ENCODE measurements around the gene PIGX. TPM values are rescaled to one million over a fixed set of nuclear protein-coding genes. Genes with fewer than 3 reads are reported as not detected.

The PIGX gene
- total RNA-seq, 1 donor from 2014 or later: 20.1 TPM

GRCh38 chr3:196736670-196737374, 24.6 kb downstream of the PIGX start:
- H3K27me3 Mint-ChIP-seq (ENCODE audit: unreplicated experiment): peaks cover 7% of the 10 kb centered on the region
- peaks cover 6% of the 10 kb centered on the region for H3K36me3 Mint-ChIP-seq (ENCODE audit: unreplicated experiment)
- no peak for TF ChIP-seq CTCF (IDR thresholded peaks at IDR 0.05; ENCODE audit: partially characterized antibody, unreplicated experiment)
- no peak overlapping the region for H3K4me3 Mint-ChIP-seq (ENCODE audit: unreplicated experiment)
- no peak overlapping the region for H3K27ac Mint-ChIP-seq (ENCODE audit: unreplicated experiment)
- peaks cover 9% of the 10 kb centered on the region for H3K9me3 Mint-ChIP-seq (ENCODE audit: unreplicated experiment)
- DNase-seq: no peak
- peaks cover 5% of the 10 kb centered on the region for H3K4me1 Mint-ChIP-seq (ENCODE audit: low read depth, unreplicated experiment)

- TF ChIP-seq CTCF (IDR thresholded peaks at IDR 0.05; ENCODE audit: partially characterized antibody, unreplicated experiment): no peak
- H3K9me3 Mint-ChIP-seq (ENCODE audit: unreplicated experiment): peaks cover 9% of the 10 kb centered on the region
Observed at GRCh38 chr3:196737655-196738054, 25.5 kb downstream of the PIGX start.

GRCh38 chr3:196739671-196740480, 27.7 kb downstream of the PIGX start, which contains the start of gene PAK2:
Gene PAK2 (plus strand): TSS chr3:196739857. CDS start chr3:196782647, 42,790 bp downstream.
- no peak for TF ChIP-seq CTCF (IDR thresholded peaks at IDR 0.05; ENCODE audit: partially characterized antibody, unreplicated experiment)
- Mint-ChIP-seq H3K9me3 (ENCODE audit: unreplicated experiment) (peaks cover 9% of the 10 kb centered on the region), H3K36me3 (ENCODE audit: unreplicated experiment) (peaks cover 6% of the 10 kb centered on the region), H3K4me1 (ENCODE audit: low read depth, unreplicated experiment) (peaks cover 7% of the 10 kb centered on the region), H3K27me3 (ENCODE audit: unreplicated experiment) (peaks cover 7% of the 10 kb centered on the region), H3K27ac (ENCODE audit: unreplicated experiment) (peak within 1 kb of the TSS; percentile 96), H3K4me3 (ENCODE audit: unreplicated experiment) (peak within 1 kb of the TSS; percentile 96)
- peak; percentile 90 for DNase-seq

More at GRCh38 chr3:196737655-196738054, 25.5 kb downstream of the PIGX start:
- no peak for DNase-seq
- H3K27ac Mint-ChIP-seq (ENCODE audit: unreplicated experiment): no peak overlapping the region
- peaks cover 6% of the 10 kb centered on the region for H3K4me1 Mint-ChIP-seq (ENCODE audit: low read depth, unreplicated experiment)
- peaks cover 6% of the 10 kb centered on the region for H3K36me3 Mint-ChIP-seq (ENCODE audit: unreplicated experiment)
- H3K27me3 Mint-ChIP-seq (ENCODE audit: unreplicated experiment): peaks cover 7% of the 10 kb centered on the region
- H3K4me3 Mint-ChIP-seq (ENCODE audit: unreplicated experiment): no peak overlapping the region

GRCh38 chr3:196740481-196741248, 28.5 kb downstream of the PIGX start:
- Mint-ChIP-seq H3K27me3 (ENCODE audit: unreplicated experiment) (peaks cover 7% of the 10 kb centered on the region), H3K4me3 (ENCODE audit: unreplicated experiment) (peak overlapping the region; percentile 96), H3K27ac (ENCODE audit: unreplicated experiment) (peak overlapping the region; percentile 96), H3K36me3 (ENCODE audit: unreplicated experiment) (peaks cover 6% of the 10 kb centered on the region), H3K9me3 (ENCODE audit: unreplicated experiment) (peaks cover 9% of the 10 kb centered on the region), H3K4me1 (ENCODE audit: low read depth, unreplicated experiment) (peaks cover 7% of the 10 kb centered on the region)
- peak; percentile 9 for TF ChIP-seq CTCF (IDR thresholded peaks at IDR 0.05; ENCODE audit: partially characterized antibody, unreplicated experiment)
- peak; percentile 26 for DNase-seq

All from glutamatergic neuron (in vitro differentiated cells).